ENCODE measurements around the gene ACOX2. TPM values are rescaled to one million over a fixed set of nuclear protein-coding genes. Genes with fewer than 3 reads are reported as not detected.

Gene ACOX2
- total RNA-seq, 2 experiments from 2014 or later = not detected

DNA sequence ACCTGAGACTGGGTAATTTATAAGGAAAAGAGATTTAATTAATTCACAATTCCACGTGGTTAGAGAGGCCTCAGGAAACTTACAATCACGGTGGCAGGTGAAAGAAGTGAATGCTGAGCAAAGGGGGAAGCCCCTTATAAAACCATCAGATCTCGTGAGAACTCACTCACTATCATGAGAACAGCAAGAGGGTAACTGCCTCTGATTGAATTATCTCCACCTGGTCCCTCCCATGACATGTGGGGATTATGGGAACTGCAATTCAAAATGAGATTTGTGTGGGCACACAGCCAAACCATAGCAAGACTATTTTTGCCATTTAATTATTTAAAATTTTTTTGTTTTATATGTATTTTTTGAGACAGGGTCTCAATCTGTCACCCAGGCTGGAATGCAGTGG, 72.1 kb downstream of the ACOX2 start:
- no peaks in the 10 kb centered on the region for H3K9me2 ChIP-seq (ENCODE audit: insufficient read depth, low read length)
- DNase-seq (ENCODE audit: low spot score) = peak; percentile 21
- no peak overlapping the region for H3K4me2 ChIP-seq (ENCODE audit: low read length)
- no peaks in the 10 kb centered on the region for H3K36me3 ChIP-seq (ENCODE audit: insufficient read depth, low read length)
- POLR2A ChIA-PET = interaction anchor here (0.7 kb wide), 1 partner anchor 53 kb away, joined by 3 read pairs; no protein-coding TSS in a partner anchor
- BruUV-seq (replicated peaks) = no TSS peak
- no peaks in the 10 kb centered on the region for H3K9me3 ChIP-seq (ENCODE audit: low read length)
- H3K27ac ChIP-seq (ENCODE audit: low read depth, low read length, poor library complexity, severe bottlenecking) = no peak overlapping the region
- no peaks in the 10 kb centered on the region for H3K79me2 ChIP-seq (ENCODE audit: insufficient read depth, low read depth, low read length)
- H4K20me1 ChIP-seq (ENCODE audit: insufficient read depth, low read length) = no peaks in the 10 kb centered on the region
- CTCF ChIA-PET (ENCODE audit: unreplicated experiment) = no interaction called here
- no peak overlapping the region for H2AFZ ChIP-seq (ENCODE audit: low read length)
- TF ChIP-seq EZH2phosphoT487 (IDR thresholded peaks at IDR 0.05; ENCODE audit: borderline replicate concordance, low read depth, low read length) = no peak
- TF ChIP-seq, protein P1, sequence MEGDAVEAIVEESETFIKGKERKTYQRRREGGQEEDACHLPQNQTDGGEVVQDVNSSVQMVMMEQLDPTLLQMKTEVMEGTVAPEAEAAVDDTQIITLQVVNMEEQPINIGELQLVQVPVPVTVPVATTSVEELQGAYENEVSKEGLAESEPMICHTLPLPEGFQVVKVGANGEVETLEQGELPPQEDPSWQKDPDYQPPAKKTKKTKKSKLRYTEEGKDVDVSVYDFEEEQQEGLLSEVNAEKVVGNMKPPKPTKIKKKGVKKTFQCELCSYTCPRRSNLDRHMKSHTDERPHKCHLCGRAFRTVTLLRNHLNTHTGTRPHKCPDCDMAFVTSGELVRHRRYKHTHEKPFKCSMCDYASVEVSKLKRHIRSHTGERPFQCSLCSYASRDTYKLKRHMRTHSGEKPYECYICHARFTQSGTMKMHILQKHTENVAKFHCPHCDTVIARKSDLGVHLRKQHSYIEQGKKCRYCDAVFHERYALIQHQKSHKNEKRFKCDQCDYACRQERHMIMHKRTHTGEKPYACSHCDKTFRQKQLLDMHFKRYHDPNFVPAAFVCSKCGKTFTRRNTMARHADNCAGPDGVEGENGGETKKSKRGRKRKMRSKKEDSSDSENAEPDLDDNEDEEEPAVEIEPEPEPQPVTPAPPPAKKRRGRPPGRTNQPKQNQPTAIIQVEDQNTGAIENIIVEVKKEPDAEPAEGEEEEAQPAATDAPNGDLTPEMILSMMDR (conservative IDR thresholded peaks at IDR 0.05; ENCODE audit: low read length) = no peak
- intact Hi-C loops (cut with micrococcal nuclease; ENCODE audit: unreplicated experiment) = loop anchor here (10.0 kb wide), 1 partner anchor 170 kb away; no protein-coding TSS in a partner anchor
- no peak overlapping the region for H3K4me3 ChIP-seq (ENCODE audit: low read depth, low read length, poor library complexity, severe bottlenecking)
- H3K4me1 ChIP-seq (ENCODE audit: insufficient read depth, low read length, poor library complexity, severe bottlenecking) = peaks cover 5% of the 10 kb centered on the region

DNA sequence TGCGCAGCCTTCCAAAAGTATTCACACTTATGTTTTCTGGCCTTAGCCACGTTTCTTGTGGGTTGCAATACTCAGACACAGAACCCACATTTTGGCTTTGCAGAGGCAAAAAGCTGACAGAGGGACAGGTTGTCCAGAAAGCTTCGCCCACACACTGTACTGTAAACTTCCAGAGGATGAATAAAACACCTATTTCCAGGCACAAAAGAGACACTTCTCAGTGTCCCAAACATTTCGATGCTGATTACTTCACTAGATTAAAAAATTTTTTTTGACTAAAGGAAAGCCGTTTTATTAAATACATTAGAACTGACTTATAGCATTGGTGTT, 73.1 kb downstream of the ACOX2 start:
- no peaks in the 10 kb centered on the region for H3K9me3 ChIP-seq (ENCODE audit: low read length)
- no peaks in the 10 kb centered on the region for H4K20me1 ChIP-seq (ENCODE audit: insufficient read depth, low read length)
- H3K9me2 ChIP-seq (ENCODE audit: insufficient read depth, low read length) = no peaks in the 10 kb centered on the region
- BruUV-seq (replicated peaks) = no TSS peak
- H3K4me2 ChIP-seq (ENCODE audit: low read length) = peak overlapping the region; percentile 42; the same call in 1 of the 2 replicates
- no peaks in the 10 kb centered on the region for H3K36me3 ChIP-seq (ENCODE audit: insufficient read depth, low read length)
- DNase-seq (ENCODE audit: low spot score) = no peak
- H3K79me2 ChIP-seq (ENCODE audit: insufficient read depth, low read depth, low read length) = no peaks in the 10 kb centered on the region
- TF ChIP-seq, protein P1 (conservative IDR thresholded peaks at IDR 0.05; ENCODE audit: low read length) = peak; percentile 23; the same call in 1 of the 2 replicates
- TF ChIP-seq EZH2phosphoT487 (IDR thresholded peaks at IDR 0.05; ENCODE audit: borderline replicate concordance, low read depth, low read length) = no peak
- no peak overlapping the region for H3K4me3 ChIP-seq (ENCODE audit: low read depth, low read length, poor library complexity, severe bottlenecking)
- CTCF ChIA-PET (ENCODE audit: unreplicated experiment) = no interaction called here
- H3K27ac ChIP-seq (ENCODE audit: low read depth, low read length, poor library complexity, severe bottlenecking) = no peak overlapping the region
- peak overlapping the region; percentile 71; the same call in 1 of the 2 replicates for H2AFZ ChIP-seq (ENCODE audit: low read length)
- intact Hi-C loops (cut with micrococcal nuclease; ENCODE audit: unreplicated experiment) = loop anchor here (1.0 to 10.0 kb wide), 2 partner anchors 68 to 171 kb away; no protein-coding TSS in a partner anchor
- POLR2A ChIA-PET = no interaction called here
- H3K4me1 ChIP-seq (ENCODE audit: insufficient read depth, low read length, poor library complexity, severe bottlenecking) = peaks cover 5% of the 10 kb centered on the region

DNA sequence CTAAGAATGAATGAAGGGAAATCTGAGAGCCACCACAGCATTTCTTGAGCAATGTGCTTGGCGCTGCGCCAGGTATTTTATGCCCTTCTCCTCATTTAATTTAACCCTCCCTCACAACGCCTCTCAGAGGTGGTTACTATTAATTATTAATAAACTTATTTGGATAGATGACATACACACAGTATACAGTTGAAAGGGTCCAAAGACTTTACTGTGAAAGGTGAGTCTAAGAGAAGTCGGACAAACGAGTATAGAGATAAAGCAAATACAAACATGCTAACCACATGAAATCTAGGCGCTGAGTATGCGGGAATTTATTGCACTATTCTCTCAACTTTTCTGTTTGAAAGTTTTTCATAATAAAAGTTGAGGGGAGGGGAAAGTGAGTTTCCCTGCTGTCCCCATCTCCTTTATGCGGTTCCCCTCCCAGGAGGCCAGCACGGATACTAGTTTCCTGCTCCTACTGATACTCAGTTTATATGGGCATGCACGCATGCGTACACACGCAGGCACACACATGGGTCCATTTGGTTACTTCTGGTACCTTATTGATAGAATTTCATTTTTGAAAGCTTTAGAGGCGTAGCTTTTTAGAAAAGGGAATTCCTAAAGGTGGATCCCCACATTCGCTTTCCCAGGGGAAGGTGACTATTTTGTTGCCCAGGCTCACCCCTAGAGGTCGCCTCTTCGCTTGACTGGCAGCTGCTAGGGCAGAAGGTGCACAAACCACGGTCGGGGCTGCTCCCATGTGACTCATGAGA, 73.6 kb downstream of the ACOX2 start:
- CTCF ChIA-PET (ENCODE audit: unreplicated experiment) = no interaction called here

More for the DNA sequence above, 73.6 kb downstream of the ACOX2 start:
- H4K20me1 ChIP-seq (ENCODE audit: insufficient read depth, low read length) = no peaks in the 10 kb centered on the region
- intact Hi-C loops (cut with micrococcal nuclease; ENCODE audit: unreplicated experiment) = loop anchor here (1.0 to 10.0 kb wide), 2 partner anchors 69 to 171 kb away; no protein-coding TSS in a partner anchor
- no TSS peak for BruUV-seq (replicated peaks)
- POLR2A ChIA-PET = no interaction called here
- H3K4me3 ChIP-seq (ENCODE audit: low read depth, low read length, poor library complexity, severe bottlenecking) = no peak overlapping the region
- no peaks in the 10 kb centered on the region for H3K9me3 ChIP-seq (ENCODE audit: low read length)
- no peak overlapping the region for H3K27ac ChIP-seq (ENCODE audit: low read depth, low read length, poor library complexity, severe bottlenecking)
- no peaks in the 10 kb centered on the region for H3K9me2 ChIP-seq (ENCODE audit: insufficient read depth, low read length)
- H3K4me1 ChIP-seq (ENCODE audit: insufficient read depth, low read length, poor library complexity, severe bottlenecking) = peaks cover 5% of the 10 kb centered on the region
- TF ChIP-seq, protein P1 (conservative IDR thresholded peaks at IDR 0.05; ENCODE audit: low read length) = peak; percentile 98
- TF ChIP-seq EZH2phosphoT487 (IDR thresholded peaks at IDR 0.05; ENCODE audit: borderline replicate concordance, low read depth, low read length) = no peak
- peak overlapping the region; percentile 42 for H3K4me2 ChIP-seq (ENCODE audit: low read length)
- H3K36me3 ChIP-seq (ENCODE audit: insufficient read depth, low read length) = no peaks in the 10 kb centered on the region
- peak overlapping the region; percentile 71; the same call in 1 of the 2 replicates for H2AFZ ChIP-seq (ENCODE audit: low read length)
- no peaks in the 10 kb centered on the region for H3K79me2 ChIP-seq (ENCODE audit: insufficient read depth, low read depth, low read length)
- DNase-seq (ENCODE audit: low spot score) = peak; percentile 78
